GM12872 (cell line): ENCODE results near the gene DMKN.

Experiments used
- TF ChIP-seq, protein P1 (sequence below): IDR thresholded peaks from 3 replicates; pipeline ENCODE4 v1.5.1; 2011; ENCODE audit warnings: low read depth, mild to moderate bottlenecking, low read length, moderate library complexity; ENCODE audit not compliant: insufficient read depth

The DMKN gene

GRCh38 chr19:35546532-35546931 lies 33.1 kb upstream of the DMKN start:
- TF ChIP-seq, protein P1, sequence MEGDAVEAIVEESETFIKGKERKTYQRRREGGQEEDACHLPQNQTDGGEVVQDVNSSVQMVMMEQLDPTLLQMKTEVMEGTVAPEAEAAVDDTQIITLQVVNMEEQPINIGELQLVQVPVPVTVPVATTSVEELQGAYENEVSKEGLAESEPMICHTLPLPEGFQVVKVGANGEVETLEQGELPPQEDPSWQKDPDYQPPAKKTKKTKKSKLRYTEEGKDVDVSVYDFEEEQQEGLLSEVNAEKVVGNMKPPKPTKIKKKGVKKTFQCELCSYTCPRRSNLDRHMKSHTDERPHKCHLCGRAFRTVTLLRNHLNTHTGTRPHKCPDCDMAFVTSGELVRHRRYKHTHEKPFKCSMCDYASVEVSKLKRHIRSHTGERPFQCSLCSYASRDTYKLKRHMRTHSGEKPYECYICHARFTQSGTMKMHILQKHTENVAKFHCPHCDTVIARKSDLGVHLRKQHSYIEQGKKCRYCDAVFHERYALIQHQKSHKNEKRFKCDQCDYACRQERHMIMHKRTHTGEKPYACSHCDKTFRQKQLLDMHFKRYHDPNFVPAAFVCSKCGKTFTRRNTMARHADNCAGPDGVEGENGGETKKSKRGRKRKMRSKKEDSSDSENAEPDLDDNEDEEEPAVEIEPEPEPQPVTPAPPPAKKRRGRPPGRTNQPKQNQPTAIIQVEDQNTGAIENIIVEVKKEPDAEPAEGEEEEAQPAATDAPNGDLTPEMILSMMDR = no peak

GRCh38 chr19:35545855-35546381 lies 32.5 kb upstream of the DMKN start:
- TF ChIP-seq, protein P1 = no peak

DNA sequence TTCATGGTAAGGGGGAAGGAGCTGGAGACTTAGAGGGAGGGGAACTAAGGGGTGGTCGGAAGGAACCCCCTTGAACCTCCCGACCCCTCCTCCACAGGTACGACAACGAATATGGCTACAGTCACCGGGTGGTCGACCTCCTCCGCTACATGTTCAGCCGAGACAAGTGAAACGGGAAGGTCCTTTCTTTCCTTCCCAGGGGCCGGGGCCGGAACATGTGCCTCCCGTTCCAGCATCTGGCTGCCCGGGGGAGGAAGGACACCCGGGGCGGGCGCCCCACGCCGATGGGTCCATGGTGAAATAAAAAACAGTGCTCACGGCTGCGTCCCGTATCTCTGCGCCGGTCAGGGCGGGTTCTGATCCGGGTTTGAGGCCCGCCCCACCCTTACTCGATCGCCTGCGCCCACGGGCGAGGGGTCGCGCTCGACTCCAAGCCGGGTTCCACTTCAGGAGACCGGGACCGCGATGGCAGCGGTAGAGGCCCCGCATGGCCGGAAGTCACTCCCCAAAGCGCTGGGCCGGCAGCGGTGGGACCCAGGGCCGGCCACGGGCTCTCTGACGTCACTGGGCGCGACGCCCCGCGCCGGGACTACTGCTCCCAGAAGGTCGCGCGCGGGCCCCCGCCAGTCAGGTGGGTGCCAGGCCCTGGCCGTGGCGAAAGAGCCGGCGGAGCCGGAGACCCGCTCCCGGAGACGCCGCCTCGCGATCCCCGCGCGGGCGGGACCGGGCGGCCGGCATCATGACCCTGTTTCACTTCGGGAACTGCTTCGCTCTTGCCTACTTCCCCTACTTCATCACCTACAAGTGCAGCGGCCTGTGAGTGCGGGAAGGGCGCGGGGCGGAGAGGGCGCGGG lies 31.8 kb upstream of the DMKN start, which contains the start of gene TMEM147:
Gene TMEM147 (plus strand): TSS at position 626 of the 854 bp plus-strand sequence. CDS start 114 bp downstream, at position 740.
- TF ChIP-seq, protein P1 = no peak

DNA sequence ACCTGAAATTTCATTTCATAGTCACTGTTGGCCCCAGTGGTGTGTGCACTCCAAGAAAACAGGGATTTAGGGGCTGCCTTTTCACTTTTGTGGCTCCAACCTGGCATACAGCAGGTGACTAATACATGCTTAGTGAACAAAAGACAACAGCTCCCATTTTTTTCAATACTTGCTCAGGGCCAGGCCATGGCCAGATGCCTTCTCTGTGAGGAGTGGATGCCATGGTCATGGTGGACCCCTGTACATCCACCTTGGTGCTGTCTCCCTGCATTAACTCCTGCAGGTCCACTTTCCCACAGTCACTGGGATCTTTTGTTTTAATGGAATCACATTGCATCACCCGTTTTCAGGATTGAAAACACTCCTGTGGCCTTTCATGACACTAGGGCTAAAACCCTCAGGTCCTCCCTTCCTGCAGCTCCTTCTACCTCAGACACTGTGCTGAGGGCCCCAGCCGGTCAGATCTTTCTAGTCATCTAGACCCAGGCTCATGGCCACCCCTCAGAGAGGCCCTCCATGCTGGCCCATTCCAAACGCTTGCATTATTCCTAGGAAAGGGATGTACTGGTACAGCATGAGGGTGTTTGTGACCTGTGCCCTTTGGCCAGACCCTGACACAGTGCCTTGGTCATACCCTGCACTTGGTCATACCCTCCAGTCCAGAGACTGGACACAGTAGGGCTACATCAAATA lies 30.8 kb upstream of the DMKN start:
- TF ChIP-seq, protein P1 = no peak

- TF ChIP-seq, protein P1 = no peak
These were observed 30.0 kb upstream of the DMKN start for GRCh38 chr19:35543280-35544109.

DNA sequence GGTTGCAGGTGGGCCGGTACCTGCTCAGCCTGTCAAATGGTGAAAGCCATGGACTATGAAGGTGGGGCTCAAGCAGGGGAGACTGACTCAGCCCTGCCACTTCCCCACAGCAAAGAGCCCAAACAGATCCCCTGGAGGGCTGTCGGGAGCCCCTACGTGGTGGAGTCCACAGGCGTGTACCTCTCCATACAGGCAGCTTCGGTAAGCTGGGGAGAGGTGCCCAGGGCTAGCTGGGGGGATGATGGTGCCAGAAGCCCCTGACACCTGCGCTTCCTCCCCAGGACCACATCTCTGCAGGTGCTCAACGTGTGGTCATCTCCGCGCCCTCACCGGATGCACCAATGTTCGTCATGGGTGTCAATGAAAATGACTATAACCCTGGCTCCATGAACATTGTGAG lies 28.8 kb upstream of the DMKN start:
- TF ChIP-seq, protein P1 = no peak
